Gastroesophageal sphincter (tissue), 3 donors: ENCODE measurements around the gene BNIP5.
A peak's percentile ranks its signal among the peaks of the same experiment; 100 is the strongest.

Source experiments
- CTCF ChIP-seq, 4 experiments: fragments of 200-600 bp in 2 of 4; fragments of 450-650 bp in 2 of 4; sonication (generic) in 1 of 4; IDR thresholded peaks; one replicate each; pipeline ENCODE4 v1.5.1; 2017 to 2019; ENCODE audit warnings: antibody characterized with exemption in 4 of 4, mild to moderate bottlenecking in 2 of 4, moderate library complexity in 2 of 4
- EP300 ChIP-seq: sonication (generic); formaldehyde crosslinking; IDR thresholded peaks from one replicate; pipeline ENCODE4 v1.6.1; 2017; ENCODE audit warnings: antibody characterized with exemption, mild to moderate bottlenecking

- peak; percentile 79 to 93 (median 88) for TF ChIP-seq CTCF (IDR thresholded peaks at IDR 0.05)
- TF ChIP-seq EP300 = no peak
Observed at GRCh38 chr6:36302227-36302976, 34.3 kb downstream of the BNIP5 start.
